Body of pancreas (tissue), 4 donors: ENCODE measurements around the gene ZNF493.

Source experiments
- CTCF ChIP-seq, 7 experiments: fragments of 450-650 bp in 4 of 7; fragments of 200-600 bp in 3 of 7; sonication (generic) in 3 of 7; IDR thresholded peaks; one replicate each; pipeline ENCODE4 v1.5.1; 2016 to 2019; ENCODE audit warnings: antibody characterized with exemption in 7 of 7
- POLR2A ChIP-seq, 3 donors: fragments of 450-650 bp; IDR thresholded peaks; one replicate each; pipeline ENCODE4 v1.6.1; 2016; ENCODE audit warnings: antibody characterized with exemption in 3 of 3, mild to moderate bottlenecking in 2 of 3

- TF ChIP-seq CTCF (IDR thresholded peaks at IDR 0.05) (peak in 4 of 7 experiments; percentile 25 to 45 (median 31)), POLR2A (IDR thresholded peaks at IDR 0.05) (no peak)
Measured at GRCh38 chr19:21434967-21435544, 38.1 kb downstream of the ZNF493 start.
